Caco-2 (cell line): ENCODE data around the gene FBF1. TPM values are rescaled to one million over a fixed set of nuclear protein-coding genes. Genes with fewer than 3 reads are reported as not detected.

Source experiments
- BruUV-seq: library from RNA; stranded (reverse); fragments of 400-500 nt; replicated peaks from 2 replicates; lab custom pipeline; 2021; lab: Mats Ljungman, UMichigan
- CTCF ChIA-PET: fragments of 300-600 bp; sonication (Branson Sonifier 250); formaldehyde crosslinking; loops from one replicate; lab custom pipeline; 2022; ENCODE audit warnings: antibody characterized with exemption; lab: Charles Lee
- POLR2A ChIA-PET: fragments of 300-600 bp; sonication (Branson Sonifier 250); formaldehyde crosslinking; loops from one replicate; lab custom pipeline; 2022; ENCODE audit warnings: antibody characterized with exemption; lab: Charles Lee
- DNase-seq, 2 experiments: peaks; one replicate each; pipeline versions ENCODE4 v3.0.0 to v3.0.0-alpha.2; 2020 to 2022
- H3K27me3 ChIP-seq: replicated peaks from 2 replicates; pipeline ENCODE4 v1.6.0; 2011; ENCODE audit warnings: low read length; ENCODE audit not compliant: control insufficient read depth, insufficient read depth
- H3K36me3 ChIP-seq: 2 replicates; pipeline ENCODE4 v1.5.1; 2011; ENCODE audit warnings: low read length; ENCODE audit not compliant: control insufficient read depth, insufficient read depth
- H3K4me1 ChIP-seq: fragments of 250-450 bp; sonication (Bioruptor Pico); 2 replicates; pipeline ENCODE4 v1.5.1; 2020; ENCODE audit warnings: mild to moderate bottlenecking
- H3K4me3 ChIP-seq: 2 replicates; pipeline ENCODE4 v1.5.1; 2011; ENCODE audit warnings: low read depth, mild to moderate bottlenecking, control low read depth, low read length
- H3K9me3 ChIP-seq: fragments of 250-450 bp; sonication (Bioruptor Pico); 2 replicates; pipeline ENCODE4 v1.5.1; 2020; ENCODE audit warnings: mild to moderate bottlenecking, moderate library complexity
- H3K27ac Mint-ChIP-seq: one replicate; pipeline ENCODE4 v1.8.0; 2022; ENCODE audit warnings: mixed read lengths; ENCODE audit not compliant: unreplicated experiment
- H3K27me3 Mint-ChIP-seq: one replicate; pipeline ENCODE4 v1.8.0; 2022; ENCODE audit warnings: mixed read lengths; ENCODE audit not compliant: insufficient read depth, unreplicated experiment
- H3K36me3 Mint-ChIP-seq: one replicate; pipeline ENCODE4 v1.8.0; 2022; ENCODE audit warnings: mild to moderate bottlenecking, mixed read lengths; ENCODE audit not compliant: insufficient read depth, unreplicated experiment
- H3K4me1 Mint-ChIP-seq: one replicate; pipeline ENCODE4 v1.8.0; 2022; ENCODE audit warnings: low read depth, mixed read lengths; ENCODE audit not compliant: unreplicated experiment
- H3K4me3 Mint-ChIP-seq: one replicate; pipeline ENCODE4 v1.8.0; 2022; ENCODE audit warnings: mild to moderate bottlenecking, moderate library complexity, mixed read lengths; ENCODE audit not compliant: unreplicated experiment
- H3K9me3 Mint-ChIP-seq: one replicate; pipeline ENCODE4 v1.8.0; 2022; ENCODE audit warnings: mixed read lengths; ENCODE audit not compliant: unreplicated experiment
- intact Hi-C: fragments of 100-400 bp; cut with micrococcal nuclease; formaldehyde crosslinking; loops from one replicate; pipeline ENCODE4 v1.10.0; 2022; ENCODE audit not compliant: unreplicated experiment
- total RNA-seq: library from RNA; stranded (reverse); gene quantifications from 2 replicates; pipeline ENCODE4 v1.2.3, GENCODE V29; 2022
- TF ChIP-seq, protein P1 (sequence below), 2 experiments: fragments of 200-600 bp in 1 of 2; IDR thresholded peaks; 1 replicate in 1 of 2; 2 replicates in 1 of 2; pipeline versions ENCODE4 v1.5.1 to v1.8.0; 2011 to 2022; ENCODE audit warnings: antibody characterized with exemption in 1 of 2, control low read depth in 1 of 2, inconsistent platforms in 1 of 2, low read depth in 1 of 2, low read length in 1 of 2, mild to moderate bottlenecking in 1 of 2, moderate library complexity in 1 of 2; ENCODE audit not compliant: insufficient read depth in 1 of 2, severe bottlenecking in 1 of 2, unreplicated experiment in 1 of 2

Gene FBF1
- total RNA-seq, 1 experiment from 2014 or later, result 14.1 TPM

GRCh38 chr17:75877752-75878173, 63.1 kb downstream of the FBF1 start:
- POLR2A ChIA-PET, result interaction anchor here (1.4 kb wide), 1 partner anchor 98 kb away, joined by 4 read pairs; a partner anchor contains a TSS
- intact Hi-C loops, result no loop called here

GRCh38 chr17:75876938-75877751, 63.7 kb downstream of the FBF1 start:
- POLR2A ChIA-PET, result interaction anchor here (1.4 kb wide), 1 partner anchor 97 kb away, joined by 4 read pairs; a partner anchor contains a TSS
- H3K9me3 Mint-ChIP-seq, result no peaks in the 10 kb centered on the region
- Histone ChIP-seq H3K4me1 (peaks cover 22% of the 10 kb centered on the region), H3K36me3 (no peaks in the 10 kb centered on the region), H3K27me3 (no peaks in the 10 kb centered on the region; the same call in 1 of the 2 replicates), H3K9me3 (no peaks in the 10 kb centered on the region), H3K4me3 (peak overlapping the region; percentile 46)
- H3K27me3 Mint-ChIP-seq, result no peaks in the 10 kb centered on the region
- no peaks in the 10 kb centered on the region for H3K36me3 Mint-ChIP-seq
- H3K27ac Mint-ChIP-seq, result no peak overlapping the region
- no TSS peak for BruUV-seq
- CTCF ChIA-PET, result interaction anchor here (0.5 to 3.4 kb wide), 10 partner anchors 9 to 362 kb away, joined by 3 to 34 read pairs (median 3); partner anchors contain the start of gene WBP2
- peaks cover 12% of the 10 kb centered on the region for H3K4me1 Mint-ChIP-seq
- DNase-seq, result peak in 1 of 2 experiments; percentile 46
- intact Hi-C loops, result no loop called here
- TF ChIP-seq, protein P1, sequence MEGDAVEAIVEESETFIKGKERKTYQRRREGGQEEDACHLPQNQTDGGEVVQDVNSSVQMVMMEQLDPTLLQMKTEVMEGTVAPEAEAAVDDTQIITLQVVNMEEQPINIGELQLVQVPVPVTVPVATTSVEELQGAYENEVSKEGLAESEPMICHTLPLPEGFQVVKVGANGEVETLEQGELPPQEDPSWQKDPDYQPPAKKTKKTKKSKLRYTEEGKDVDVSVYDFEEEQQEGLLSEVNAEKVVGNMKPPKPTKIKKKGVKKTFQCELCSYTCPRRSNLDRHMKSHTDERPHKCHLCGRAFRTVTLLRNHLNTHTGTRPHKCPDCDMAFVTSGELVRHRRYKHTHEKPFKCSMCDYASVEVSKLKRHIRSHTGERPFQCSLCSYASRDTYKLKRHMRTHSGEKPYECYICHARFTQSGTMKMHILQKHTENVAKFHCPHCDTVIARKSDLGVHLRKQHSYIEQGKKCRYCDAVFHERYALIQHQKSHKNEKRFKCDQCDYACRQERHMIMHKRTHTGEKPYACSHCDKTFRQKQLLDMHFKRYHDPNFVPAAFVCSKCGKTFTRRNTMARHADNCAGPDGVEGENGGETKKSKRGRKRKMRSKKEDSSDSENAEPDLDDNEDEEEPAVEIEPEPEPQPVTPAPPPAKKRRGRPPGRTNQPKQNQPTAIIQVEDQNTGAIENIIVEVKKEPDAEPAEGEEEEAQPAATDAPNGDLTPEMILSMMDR (IDR thresholded peaks at IDR 0.05; ENCODE audit: insufficient read depth in 1 of 2, low read depth in 1 of 2, low read length in 1 of 2, severe bottlenecking in 1 of 2, unreplicated experiment in 1 of 2), result no peak
- peak overlapping the region; percentile 70 for H3K4me3 Mint-ChIP-seq

More at GRCh38 chr17:75877752-75878173, 63.1 kb downstream of the FBF1 start:
- peak overlapping the region; percentile 46 for H3K4me3 ChIP-seq
- peak; percentile 78 to 88 for DNase-seq
- peak overlapping the region; percentile 70 for H3K4me3 Mint-ChIP-seq
- no peaks in the 10 kb centered on the region for H3K36me3 Mint-ChIP-seq
- H3K27me3 ChIP-seq, result no peaks in the 10 kb centered on the region; the same call in 1 of the 2 replicates
- peaks cover 12% of the 10 kb centered on the region for H3K4me1 Mint-ChIP-seq
- TF ChIP-seq, protein P1 (IDR thresholded peaks at IDR 0.05; ENCODE audit: insufficient read depth in 1 of 2, low read depth in 1 of 2, low read length in 1 of 2, severe bottlenecking in 1 of 2, unreplicated experiment in 1 of 2), result peak; percentile 64 to 68
- no TSS peak for BruUV-seq
- H3K36me3 ChIP-seq, result no peaks in the 10 kb centered on the region
- no peaks in the 10 kb centered on the region for H3K27me3 Mint-ChIP-seq
- no peaks in the 10 kb centered on the region for H3K9me3 ChIP-seq
- H3K27ac Mint-ChIP-seq, result no peak overlapping the region
- H3K4me1 ChIP-seq, result peaks cover 17% of the 10 kb centered on the region
- no peaks in the 10 kb centered on the region for H3K9me3 Mint-ChIP-seq
- CTCF ChIA-PET, result interaction anchor here (0.5 to 3.4 kb wide), 11 partner anchors 9 to 362 kb away, joined by 3 to 34 read pairs (median 3); partner anchors contain the start of genes GALK1 and WBP2

GRCh38 chr17:75876190-75876937, 64.5 kb downstream of the FBF1 start:
- no peaks in the 10 kb centered on the region; the same call in 1 of the 2 replicates for H3K27me3 ChIP-seq
- no peak overlapping the region for H3K4me3 ChIP-seq
- Mint-ChIP-seq H3K4me3 (no peak overlapping the region), H3K9me3 (no peaks in the 10 kb centered on the region), H3K27ac (no peak overlapping the region), H3K4me1 (peaks cover 12% of the 10 kb centered on the region), H3K36me3 (no peaks in the 10 kb centered on the region), H3K27me3 (no peaks in the 10 kb centered on the region)
- H3K9me3 ChIP-seq, result no peaks in the 10 kb centered on the region
- no TSS peak for BruUV-seq
- H3K4me1 ChIP-seq, result peaks cover 22% of the 10 kb centered on the region
- ChIA-PET CTCF (interaction anchor here (0.6 to 1.5 kb wide), 3 partner anchors 12 to 20 kb away, joined by 3 to 5 read pairs (median 3); partner anchors contain the start of gene TRIM65), POLR2A (no interaction called here)
- TF ChIP-seq, protein P1 (IDR thresholded peaks at IDR 0.05; ENCODE audit: insufficient read depth in 1 of 2, low read depth in 1 of 2, low read length in 1 of 2, severe bottlenecking in 1 of 2, unreplicated experiment in 1 of 2), result no peak
- DNase-seq, result peak in 1 of 2 experiments; percentile 53
- no peaks in the 10 kb centered on the region for H3K36me3 ChIP-seq
- intact Hi-C loops, result no loop called here
